ENCODE results near the gene C19orf53. TPM values are rescaled to one million over a fixed set of nuclear protein-coding genes. Genes with fewer than 3 reads are reported as not detected.

The C19orf53 gene
- total and polyA plus RNA-seq, 2 donors (not counting 3 experiments of a cell fraction or from before 2014, with no cell fraction given), result 113 to 239 TPM

DNA sequence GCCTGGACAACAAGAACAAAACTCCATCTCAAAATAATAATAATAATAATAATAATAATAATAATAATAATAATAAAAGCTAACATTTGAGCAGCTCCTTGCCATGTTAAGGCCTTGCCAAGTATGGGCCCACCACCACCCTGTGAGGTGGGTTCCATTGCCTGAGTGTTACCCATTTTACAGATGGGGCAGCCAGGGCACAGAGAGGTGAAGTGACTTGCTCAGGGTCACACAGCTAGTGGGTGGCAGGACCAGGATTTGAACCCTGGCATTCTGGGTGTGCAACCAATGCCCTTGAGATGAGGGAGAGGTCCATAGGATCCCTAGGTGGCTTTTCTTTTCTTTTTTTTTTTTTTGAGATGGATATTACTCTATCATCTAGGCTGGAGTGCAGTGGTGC, 50.4 kb downstream of the C19orf53 start:
- Histone ChIP-seq H3K9ac (replicated peaks; ENCODE audit: extremely low read depth, insufficient read depth, low read length) (no peak overlapping the region), H3K4me1 (ENCODE audit: control insufficient read depth, extremely low read depth, insufficient read depth, low read length) (no peaks in the 10 kb centered on the region), H3K27me3 (ENCODE audit: control insufficient read depth in 2 of 2, insufficient read depth in 2 of 2, low read length in 2 of 2) (no peaks in the 10 kb centered on the region), H4K20me1 (replicated peaks; ENCODE audit: control insufficient read depth, extremely low read depth, insufficient read depth, low read length) (no peaks in the 10 kb centered on the region), H3K4me3 (replicated peaks in 1 of 3; ENCODE audit: insufficient read depth in 1 of 3, low read depth in 1 of 3, low read length in 3 of 3) (no peak overlapping the region), H3K79me2 (ENCODE audit: control insufficient read depth, insufficient read depth, low read length) (no peaks in the 10 kb centered on the region), H2AFZ (ENCODE audit: low read depth, low read length) (no peak overlapping the region), H3K27ac (ENCODE audit: insufficient read depth, low read depth, low read length) (no peak overlapping the region), H3K9me1 (replicated peaks; ENCODE audit: control insufficient read depth, extremely low read depth, insufficient read depth, low read length) (no peaks in the 10 kb centered on the region), H3K4me2 (ENCODE audit: insufficient read depth, low read length) (no peak overlapping the region), H3K36me3 (ENCODE audit: control insufficient read depth in 2 of 2, extremely low read depth in 1 of 2, insufficient read depth in 2 of 2, low read length in 2 of 2) (peaks cover 0 to 25% of the 10 kb centered on the region in 2 experiments), H3K9me3 (replicated peaks; ENCODE audit: control insufficient read depth, insufficient read depth, low read length) (no peaks in the 10 kb centered on the region)
- ChIA-PET CTCF (interaction anchor here (1.2 to 1.4 kb wide), 2 partner anchors 37 to 40 kb away, joined by 7 to 8 read pairs; no protein-coding TSS in a partner anchor), POLR2A (interaction anchor here (1.2 kb wide), 1 partner anchor 22 kb away, joined by 12 read pairs; no protein-coding TSS in a partner anchor)
- TF ChIP-seq, protein P1, sequence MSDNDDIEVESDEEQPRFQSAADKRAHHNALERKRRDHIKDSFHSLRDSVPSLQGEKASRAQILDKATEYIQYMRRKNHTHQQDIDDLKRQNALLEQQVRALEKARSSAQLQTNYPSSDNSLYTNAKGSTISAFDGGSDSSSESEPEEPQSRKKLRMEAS (IDR thresholded peaks at IDR 0.05; ENCODE audit: insufficient read depth, insufficient read length), result no peak
- no peak for TF ChIP-seq GATA2 (IDR thresholded peaks at IDR 0.05; ENCODE audit: insufficient read depth, insufficient read length, low read depth, low read length)
- TF ChIP-seq, protein P2, sequence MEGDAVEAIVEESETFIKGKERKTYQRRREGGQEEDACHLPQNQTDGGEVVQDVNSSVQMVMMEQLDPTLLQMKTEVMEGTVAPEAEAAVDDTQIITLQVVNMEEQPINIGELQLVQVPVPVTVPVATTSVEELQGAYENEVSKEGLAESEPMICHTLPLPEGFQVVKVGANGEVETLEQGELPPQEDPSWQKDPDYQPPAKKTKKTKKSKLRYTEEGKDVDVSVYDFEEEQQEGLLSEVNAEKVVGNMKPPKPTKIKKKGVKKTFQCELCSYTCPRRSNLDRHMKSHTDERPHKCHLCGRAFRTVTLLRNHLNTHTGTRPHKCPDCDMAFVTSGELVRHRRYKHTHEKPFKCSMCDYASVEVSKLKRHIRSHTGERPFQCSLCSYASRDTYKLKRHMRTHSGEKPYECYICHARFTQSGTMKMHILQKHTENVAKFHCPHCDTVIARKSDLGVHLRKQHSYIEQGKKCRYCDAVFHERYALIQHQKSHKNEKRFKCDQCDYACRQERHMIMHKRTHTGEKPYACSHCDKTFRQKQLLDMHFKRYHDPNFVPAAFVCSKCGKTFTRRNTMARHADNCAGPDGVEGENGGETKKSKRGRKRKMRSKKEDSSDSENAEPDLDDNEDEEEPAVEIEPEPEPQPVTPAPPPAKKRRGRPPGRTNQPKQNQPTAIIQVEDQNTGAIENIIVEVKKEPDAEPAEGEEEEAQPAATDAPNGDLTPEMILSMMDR (IDR thresholded peaks at IDR 0.05; ENCODE audit: extremely low read depth in 1 of 2, insufficient read depth in 1 of 2, low read depth in 1 of 2, low read length in 2 of 2), result no peak
- no peak for TF ChIP-seq FOS (IDR thresholded peaks at IDR 0.05; ENCODE audit: borderline replicate concordance, insufficient read depth, low read length)
- TF ChIP-seq MYC (IDR thresholded peaks at IDR 0.05; ENCODE audit: low read depth, low read length), result no peak
- TF ChIP-seq JUN (IDR thresholded peaks at IDR 0.05; ENCODE audit: borderline replicate concordance, insufficient read depth, insufficient read length, low read depth), result no peak
- TF ChIP-seq EZH2 (IDR thresholded peaks at IDR 0.05; ENCODE audit: borderline replicate concordance, low read depth, low read length, severe bottlenecking), result no peak
- TF ChIP-seq POLR2A (IDR thresholded peaks at IDR 0.05; ENCODE audit: low read depth, low read length), result no peak
- no peak for TF ChIP-seq POLR2AphosphoS5 (IDR thresholded peaks at IDR 0.05; ENCODE audit: insufficient read depth, low read depth, low read length)
- FAIRE-seq (no peak), DNase-seq (ENCODE audit: low read depth, low spot score) (no peak)
- no TSS peak for BruUV-seq (replicated peaks)
- intact Hi-C loops (cut with micrococcal nuclease) (no loop called here), dilution Hi-C loops (cut with MboI; ENCODE audit: extremely low pct_ligation_motif_present, low sequenced_read_pairs) (no loop called here)
